Loucy (cell line): ENCODE data around the gene SERINC2.
A peak's percentile ranks its signal among the peaks of the same experiment; 100 is the strongest.
"Not testable (repeated sequence)": the region's sequence is repeated elsewhere in the genome, so short reads cannot be mapped to it uniquely, and the experiment has no call there.

Experiments used
- H2AFZ ChIP-seq: fragments of 200-600 bp; sonication (generic); 2 replicates; pipeline ENCODE4 v1.6.0; 2016; ENCODE audit warnings: antibody characterized with exemption, mild to moderate bottlenecking, low read length, moderate library complexity
- H3F3A ChIP-seq: fragments of 200-600 bp; 2 replicates; pipeline ENCODE4 v1.6.0; 2016; ENCODE audit warnings: antibody characterized with exemption, low read depth, mild to moderate bottlenecking
- H3K27me3 ChIP-seq: fragments of 200-600 bp; sonication (generic); 2 replicates; pipeline ENCODE4 v1.6.1; 2014; ENCODE audit warnings: low read length, mild to moderate bottlenecking; ENCODE audit not compliant: insufficient read depth, poor library complexity, severe bottlenecking
- H3K36me3 ChIP-seq: fragments of 200-600 bp; sonication (generic); 2 replicates; pipeline ENCODE4 v1.6.1; 2016; ENCODE audit warnings: low read length; ENCODE audit not compliant: insufficient read depth
- H3K4me1 ChIP-seq: fragments of 200-600 bp; sonication (generic); 2 replicates; pipeline ENCODE4 v1.5.1; 2014; ENCODE audit warnings: low read length, mild to moderate bottlenecking; ENCODE audit not compliant: insufficient read depth, poor library complexity, severe bottlenecking
- H3K4me2 ChIP-seq: fragments of 200-600 bp; sonication (generic); 2 replicates; pipeline ENCODE4 v1.6.0; 2014; ENCODE audit warnings: antibody characterized with exemption, low read length, low read depth, mild to moderate bottlenecking; ENCODE audit not compliant: poor library complexity, severe bottlenecking
- H3K4me3 ChIP-seq: fragments of 200-600 bp; sonication (generic); 2 replicates; pipeline ENCODE4 v1.5.1; 2014; ENCODE audit warnings: low read length, mild to moderate bottlenecking, mixed read lengths; ENCODE audit not compliant: poor library complexity, severe bottlenecking
- H3K79me2 ChIP-seq: fragments of 200-600 bp; sonication (generic); 2 replicates; pipeline ENCODE4 v1.6.1; 2014; ENCODE audit warnings: low read length; ENCODE audit not compliant: insufficient read depth
- H3K9ac ChIP-seq: fragments of 200-600 bp; sonication (generic); 2 replicates; pipeline ENCODE4 v1.6.0; 2014; ENCODE audit warnings: mild to moderate bottlenecking, low read depth, low read length, moderate library complexity; ENCODE audit not compliant: poor library complexity, severe bottlenecking
- H3K9me2 ChIP-seq: fragments of 200-600 bp; sonication (generic); replicated peaks from 2 replicates; pipeline ENCODE4 v1.6.1; 2016; ENCODE audit warnings: low read depth, low read length, mixed read lengths
- H3K9me3 ChIP-seq: fragments of 200-600 bp; sonication (generic); 2 replicates; pipeline ENCODE4 v1.6.1; 2014; ENCODE audit warnings: mild to moderate bottlenecking, antibody characterized with exemption, low read length, low read depth; ENCODE audit not compliant: insufficient read depth
- H4K20me1 ChIP-seq: fragments of 200-600 bp; sonication (generic); 2 replicates; pipeline ENCODE4 v1.6.0; 2014; ENCODE audit warnings: antibody characterized with exemption, low read length, mild to moderate bottlenecking; ENCODE audit not compliant: insufficient read depth, poor library complexity, severe bottlenecking
- EZH2phosphoT487 ChIP-seq: fragments of 200-600 bp; IDR thresholded peaks from 2 replicates; pipeline ENCODE4 v1.6.1; 2018; ENCODE audit warnings: antibody characterized with exemption, mild to moderate bottlenecking, moderate library complexity, borderline replicate concordance
- TF ChIP-seq, protein P1 (sequence below): fragments of 200-600 bp; sonication (generic); conservative IDR thresholded peaks from 2 replicates; pipeline ENCODE4 v1.5.1; 2014; ENCODE audit warnings: mild to moderate bottlenecking, antibody characterized with exemption, low read length

Gene SERINC2

DNA sequence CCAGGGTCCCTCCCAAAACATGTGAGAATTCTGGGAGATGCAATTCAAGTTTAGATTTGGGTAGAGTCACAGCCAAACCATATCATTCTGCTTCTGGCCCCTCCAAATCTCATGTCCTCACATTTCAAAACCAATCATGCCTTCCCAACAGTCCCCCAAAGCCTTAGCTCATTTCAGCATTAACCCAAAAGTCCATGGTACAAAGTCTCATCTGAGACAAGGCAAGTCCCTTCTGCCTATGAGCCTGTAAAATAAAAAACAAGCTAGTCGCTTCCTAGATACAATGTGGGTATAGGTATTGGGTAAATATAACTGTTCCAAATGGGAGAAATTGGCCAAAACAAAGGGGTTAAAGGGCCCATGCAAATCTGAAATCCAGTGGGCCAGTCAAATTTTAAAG lies 59.7 kb downstream of the SERINC2 start:
- Histone ChIP-seq H3K4me1 (peaks cover 39% of the 10 kb centered on the region), H3K9ac (peak overlapping the region; percentile 50)
- H3K27me3 ChIP-seq, H2AFZ ChIP-seq, H3K36me3 ChIP-seq, H3K4me2 ChIP-seq, H3F3A ChIP-seq, H3K9me3 ChIP-seq, H4K20me1 ChIP-seq, H3K9me2 ChIP-seq, H3K79me2 ChIP-seq, H3K4me3 ChIP-seq: not testable (repeated sequence)

DNA sequence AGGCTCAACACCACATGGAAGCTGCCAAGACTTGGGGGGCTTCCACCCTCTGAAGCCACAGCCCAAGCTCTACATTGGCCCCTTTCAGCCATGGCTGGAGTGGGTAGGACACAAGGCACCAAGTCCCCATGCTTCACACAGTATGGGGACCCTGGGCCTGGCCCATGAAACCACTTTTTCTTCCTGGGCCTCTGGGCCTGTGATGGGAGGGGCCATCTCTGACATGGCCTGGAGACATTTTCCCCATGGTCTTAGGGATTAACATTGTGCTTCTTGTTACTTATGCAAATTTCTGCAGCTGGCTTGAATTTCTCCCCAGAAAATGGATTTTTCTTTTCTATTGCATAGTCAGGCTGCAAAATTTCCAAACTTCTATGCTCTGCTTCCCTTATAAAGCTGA lies 60.5 kb downstream of the SERINC2 start:
- not testable (repeated sequence) for H3K4me3 ChIP-seq, H3K27me3 ChIP-seq, H3K9me2 ChIP-seq, H3K9ac ChIP-seq, H3K9me3 ChIP-seq, H3K36me3 ChIP-seq, H4K20me1 ChIP-seq, H3F3A ChIP-seq, H3K79me2 ChIP-seq, H2AFZ ChIP-seq, H3K4me2 ChIP-seq
- peaks cover 44% of the 10 kb centered on the region for H3K4me1 ChIP-seq

DNA sequence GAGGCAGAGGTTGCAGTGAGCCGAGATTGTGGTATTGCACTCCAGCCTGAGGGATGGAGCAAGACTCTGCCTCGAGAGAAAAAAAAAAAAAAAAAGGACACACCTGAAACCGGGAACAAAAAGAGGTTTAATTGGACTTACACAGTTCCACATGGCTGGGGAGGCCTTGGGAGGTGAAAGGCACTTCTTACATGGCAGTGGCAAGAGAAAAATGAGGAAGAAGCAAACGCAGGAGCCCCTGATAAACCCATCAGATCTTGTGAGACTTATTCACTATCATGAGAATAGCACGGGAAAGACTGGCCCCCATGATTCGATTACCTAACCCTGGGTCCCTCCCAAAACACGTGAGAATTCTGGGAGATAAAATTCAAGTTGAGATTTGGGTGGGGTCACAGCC lies 61.6 kb downstream of the SERINC2 start:
- not testable (repeated sequence) for H3F3A ChIP-seq, H3K9me3 ChIP-seq

DNA sequence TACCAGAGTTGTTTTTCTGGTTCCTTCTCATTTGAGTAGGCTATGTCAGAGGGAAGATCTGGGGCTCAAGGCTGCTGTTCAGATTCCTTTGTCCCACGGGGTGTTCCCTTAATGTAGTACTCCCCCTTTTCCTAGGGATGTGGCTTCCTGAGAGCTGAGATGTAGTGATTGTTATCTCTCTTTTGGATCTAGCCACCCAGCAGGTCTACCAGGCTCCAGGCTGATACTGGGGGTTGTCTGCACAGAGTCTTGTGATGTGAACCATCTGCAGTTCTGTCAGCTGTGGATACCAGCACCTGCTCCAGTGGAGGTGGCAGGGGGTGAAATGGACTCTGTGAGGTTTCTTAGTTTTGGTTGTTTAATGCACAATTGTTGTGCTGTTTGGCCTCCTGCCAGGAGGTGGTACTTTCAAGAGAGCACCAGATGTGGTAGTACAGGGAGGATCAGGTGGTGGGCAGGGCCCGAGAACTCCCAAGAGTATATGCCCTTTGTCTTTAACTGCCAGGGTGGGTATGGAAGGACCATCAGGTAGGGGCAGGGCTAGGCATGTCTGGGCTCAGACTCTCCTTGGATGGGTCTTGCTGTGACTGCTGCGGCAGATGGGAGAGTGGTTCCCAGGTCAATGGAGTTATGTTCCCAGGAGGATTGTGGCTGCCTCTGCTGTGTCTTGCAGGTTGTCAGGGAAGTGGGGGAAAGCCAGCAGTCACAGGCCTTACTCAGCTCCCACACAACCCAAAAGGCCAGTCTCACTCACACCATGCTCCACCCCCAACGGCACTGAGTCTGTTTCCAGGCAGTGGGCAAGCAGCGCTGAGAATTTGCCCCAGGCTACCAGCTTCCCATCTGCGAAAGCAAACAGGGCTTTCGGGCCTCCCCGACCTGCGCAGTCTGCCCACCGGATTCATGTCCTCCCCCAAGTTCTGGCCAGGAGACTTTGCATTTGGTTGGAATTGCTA lies 64.2 kb downstream of the SERINC2 start:
- H2AFZ ChIP-seq, result peak overlapping the region; percentile 11
- TF ChIP-seq EZH2phosphoT487, result no peak
- TF ChIP-seq, protein P1, sequence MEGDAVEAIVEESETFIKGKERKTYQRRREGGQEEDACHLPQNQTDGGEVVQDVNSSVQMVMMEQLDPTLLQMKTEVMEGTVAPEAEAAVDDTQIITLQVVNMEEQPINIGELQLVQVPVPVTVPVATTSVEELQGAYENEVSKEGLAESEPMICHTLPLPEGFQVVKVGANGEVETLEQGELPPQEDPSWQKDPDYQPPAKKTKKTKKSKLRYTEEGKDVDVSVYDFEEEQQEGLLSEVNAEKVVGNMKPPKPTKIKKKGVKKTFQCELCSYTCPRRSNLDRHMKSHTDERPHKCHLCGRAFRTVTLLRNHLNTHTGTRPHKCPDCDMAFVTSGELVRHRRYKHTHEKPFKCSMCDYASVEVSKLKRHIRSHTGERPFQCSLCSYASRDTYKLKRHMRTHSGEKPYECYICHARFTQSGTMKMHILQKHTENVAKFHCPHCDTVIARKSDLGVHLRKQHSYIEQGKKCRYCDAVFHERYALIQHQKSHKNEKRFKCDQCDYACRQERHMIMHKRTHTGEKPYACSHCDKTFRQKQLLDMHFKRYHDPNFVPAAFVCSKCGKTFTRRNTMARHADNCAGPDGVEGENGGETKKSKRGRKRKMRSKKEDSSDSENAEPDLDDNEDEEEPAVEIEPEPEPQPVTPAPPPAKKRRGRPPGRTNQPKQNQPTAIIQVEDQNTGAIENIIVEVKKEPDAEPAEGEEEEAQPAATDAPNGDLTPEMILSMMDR, result no peak
- H3K9me2 ChIP-seq, result no peaks in the 10 kb centered on the region
- no peaks in the 10 kb centered on the region for H3K27me3 ChIP-seq
- H3F3A ChIP-seq, result no peaks in the 10 kb centered on the region
- H3K9me3 ChIP-seq, result no peaks in the 10 kb centered on the region
- H3K79me2 ChIP-seq, result no peaks in the 10 kb centered on the region
- peak overlapping the region; percentile 36 for H3K4me2 ChIP-seq
- no peaks in the 10 kb centered on the region for H4K20me1 ChIP-seq
- H3K4me1 ChIP-seq, result peaks cover 23% of the 10 kb centered on the region
- H3K9ac ChIP-seq, result peak overlapping the region; percentile 41
- H3K4me3 ChIP-seq, result no peak overlapping the region
- no peaks in the 10 kb centered on the region for H3K36me3 ChIP-seq

More for the DNA sequence above, 61.6 kb downstream of the SERINC2 start:
- H3K9me2 ChIP-seq, H2AFZ ChIP-seq, H3K27me3 ChIP-seq, H3K4me3 ChIP-seq, H3K9ac ChIP-seq, H3K4me2 ChIP-seq, H3K79me2 ChIP-seq, H4K20me1 ChIP-seq, H3K36me3 ChIP-seq: not testable (repeated sequence)
- H3K4me1 ChIP-seq, result peaks cover 44% of the 10 kb centered on the region
